Coronary artery (tissue), 2 donors: ENCODE results near the gene GPR173.
A peak's percentile ranks its signal among the peaks of the same experiment; 100 is the strongest.

ENCODE experiments used
- DNase-seq: peaks from one replicate; pipeline ENCODE4 v3.0.0-alpha.2; 2017; ENCODE audit warnings: low spot score
- H3K27ac ChIP-seq, 2 donors: fragments of 200-600 bp; sonication (generic); one replicate each; pipeline ENCODE4 v1.5.1; 2016 to 2019
- H3K4me3 ChIP-seq: fragments of 200-600 bp; sonication (generic); 2 replicates; pipeline ENCODE4 v1.5.1; 2016; ENCODE audit warnings: mild to moderate bottlenecking, moderate library complexity
- TF ChIP-seq, protein P1 (sequence below): fragments of 200-600 bp; sonication (generic); IDR thresholded peaks from one replicate; pipeline ENCODE4 v1.5.1; 2019; ENCODE audit warnings: antibody characterized with exemption

The GPR173 gene

DNA sequence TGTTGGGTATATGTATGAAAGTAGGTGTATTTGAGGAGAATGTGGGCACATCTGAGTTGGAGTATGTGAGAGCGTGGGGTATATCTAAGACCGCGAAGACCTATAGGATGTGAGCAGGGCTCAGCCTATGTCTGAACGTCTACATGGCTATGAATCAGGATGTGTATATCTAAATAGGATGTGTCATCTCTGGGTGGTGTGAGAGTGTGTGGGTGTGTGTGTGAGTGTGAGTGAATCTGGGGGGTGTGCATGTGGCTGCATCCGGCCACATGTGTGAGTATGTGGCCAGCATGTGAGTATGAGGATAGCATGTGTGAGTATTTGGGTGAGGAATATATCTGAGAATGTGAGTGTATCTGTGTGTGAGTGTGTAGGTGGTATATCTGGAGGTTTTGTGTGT lies 7.7 kb downstream of the GPR173 start:
- DNase-seq: no peak

DNA sequence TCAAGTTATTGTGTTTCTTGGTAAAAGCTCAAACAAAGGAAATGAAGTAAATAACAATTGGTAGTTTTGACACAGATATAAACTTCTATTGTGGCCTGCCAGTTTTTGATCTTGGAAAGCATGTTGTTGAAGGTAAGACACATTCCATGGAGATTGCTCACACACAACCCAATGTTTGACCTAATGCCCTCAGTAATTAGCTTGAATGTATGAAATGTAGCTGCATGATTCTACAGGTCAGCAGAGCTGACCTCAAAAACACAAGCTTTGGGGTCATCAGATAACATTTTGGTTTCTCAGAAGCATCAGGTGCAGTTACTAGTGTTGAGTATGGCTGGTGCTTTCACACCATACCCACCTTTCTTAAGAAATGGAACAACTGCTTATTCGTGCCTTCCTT lies 16.5 kb downstream of the GPR173 start:
- H3K27ac ChIP-seq: no peak overlapping the region
- H3K4me3 ChIP-seq: no peak overlapping the region
- DNase-seq: no peak
- TF ChIP-seq, protein P1, sequence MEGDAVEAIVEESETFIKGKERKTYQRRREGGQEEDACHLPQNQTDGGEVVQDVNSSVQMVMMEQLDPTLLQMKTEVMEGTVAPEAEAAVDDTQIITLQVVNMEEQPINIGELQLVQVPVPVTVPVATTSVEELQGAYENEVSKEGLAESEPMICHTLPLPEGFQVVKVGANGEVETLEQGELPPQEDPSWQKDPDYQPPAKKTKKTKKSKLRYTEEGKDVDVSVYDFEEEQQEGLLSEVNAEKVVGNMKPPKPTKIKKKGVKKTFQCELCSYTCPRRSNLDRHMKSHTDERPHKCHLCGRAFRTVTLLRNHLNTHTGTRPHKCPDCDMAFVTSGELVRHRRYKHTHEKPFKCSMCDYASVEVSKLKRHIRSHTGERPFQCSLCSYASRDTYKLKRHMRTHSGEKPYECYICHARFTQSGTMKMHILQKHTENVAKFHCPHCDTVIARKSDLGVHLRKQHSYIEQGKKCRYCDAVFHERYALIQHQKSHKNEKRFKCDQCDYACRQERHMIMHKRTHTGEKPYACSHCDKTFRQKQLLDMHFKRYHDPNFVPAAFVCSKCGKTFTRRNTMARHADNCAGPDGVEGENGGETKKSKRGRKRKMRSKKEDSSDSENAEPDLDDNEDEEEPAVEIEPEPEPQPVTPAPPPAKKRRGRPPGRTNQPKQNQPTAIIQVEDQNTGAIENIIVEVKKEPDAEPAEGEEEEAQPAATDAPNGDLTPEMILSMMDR: no peak

More for the DNA sequence above, 7.7 kb downstream of the GPR173 start:
- H3K4me3 ChIP-seq: no peak overlapping the region
- no peak overlapping the region for H3K27ac ChIP-seq
- TF ChIP-seq, protein P1: no peak

DNA sequence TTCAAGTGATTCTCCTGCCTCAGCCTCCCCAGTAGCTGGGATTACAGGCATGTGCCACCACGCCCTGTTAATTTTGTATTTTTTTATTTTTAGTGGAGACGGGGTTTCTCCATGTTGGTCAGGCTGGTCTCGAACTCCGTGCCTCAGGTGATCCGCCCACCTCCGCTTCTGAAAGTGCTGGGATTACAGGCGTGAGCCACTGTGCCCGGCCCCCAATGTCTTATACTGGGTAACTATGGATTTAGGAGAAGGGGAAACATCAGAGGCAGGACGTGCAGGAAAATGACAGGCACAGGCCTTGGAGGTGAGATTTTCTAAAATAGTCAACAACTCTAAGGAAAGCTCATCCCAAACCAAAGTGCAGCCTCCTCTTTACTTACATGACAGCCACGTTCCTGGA lies 22.5 kb downstream of the GPR173 start:
- H3K4me3 ChIP-seq: no peak overlapping the region
- TF ChIP-seq, protein P1: no peak
- peak overlapping the region; percentile 20 to 68 for H3K27ac ChIP-seq
- no peak for DNase-seq

DNA sequence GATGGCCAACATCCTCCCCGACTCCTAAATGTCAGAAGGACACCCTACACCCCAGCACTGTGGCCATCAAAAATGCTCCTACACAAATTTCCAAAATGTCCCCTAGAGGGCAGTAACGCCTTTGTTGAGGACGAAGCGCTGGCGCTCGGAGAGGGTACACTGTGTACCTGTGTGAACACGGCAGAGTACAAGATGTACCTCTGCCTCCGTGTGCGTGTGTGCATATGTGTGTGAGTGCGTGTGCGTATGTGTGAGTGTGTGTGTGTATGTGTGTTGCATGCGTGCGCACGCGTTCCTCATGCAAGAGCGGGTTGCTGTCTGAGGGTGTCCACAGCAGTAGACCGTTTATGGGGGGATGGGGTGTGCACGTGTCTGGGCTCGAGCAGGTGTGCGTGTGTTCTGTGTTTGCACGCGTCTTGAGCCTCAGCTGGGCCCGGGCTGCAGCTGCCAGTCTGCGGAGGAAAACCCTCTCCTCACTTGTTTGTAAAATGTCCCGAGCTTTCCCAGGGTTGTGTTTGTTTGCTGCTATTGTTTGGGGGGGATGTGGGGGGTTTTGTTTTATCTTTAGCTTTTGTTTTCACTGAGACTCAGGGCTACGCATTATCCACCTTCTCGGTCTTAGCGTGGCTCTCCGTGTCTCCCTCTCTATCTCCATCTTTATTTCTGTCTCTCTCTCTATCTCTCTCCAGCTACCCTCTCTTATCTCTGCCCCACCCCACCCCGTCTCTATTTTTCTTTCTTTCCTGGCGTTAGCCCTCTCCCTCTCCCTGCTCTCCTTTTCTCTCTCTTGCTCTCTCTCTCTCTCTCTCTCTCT lies 23.2 kb downstream of the GPR173 start:
- Histone ChIP-seq H3K27ac (peak overlapping the region; percentile 65 to 68), H3K4me3 (peak overlapping the region; percentile 68)
- TF ChIP-seq, protein P1: peak; percentile 71
- peak; percentile 87 for DNase-seq

DNA sequence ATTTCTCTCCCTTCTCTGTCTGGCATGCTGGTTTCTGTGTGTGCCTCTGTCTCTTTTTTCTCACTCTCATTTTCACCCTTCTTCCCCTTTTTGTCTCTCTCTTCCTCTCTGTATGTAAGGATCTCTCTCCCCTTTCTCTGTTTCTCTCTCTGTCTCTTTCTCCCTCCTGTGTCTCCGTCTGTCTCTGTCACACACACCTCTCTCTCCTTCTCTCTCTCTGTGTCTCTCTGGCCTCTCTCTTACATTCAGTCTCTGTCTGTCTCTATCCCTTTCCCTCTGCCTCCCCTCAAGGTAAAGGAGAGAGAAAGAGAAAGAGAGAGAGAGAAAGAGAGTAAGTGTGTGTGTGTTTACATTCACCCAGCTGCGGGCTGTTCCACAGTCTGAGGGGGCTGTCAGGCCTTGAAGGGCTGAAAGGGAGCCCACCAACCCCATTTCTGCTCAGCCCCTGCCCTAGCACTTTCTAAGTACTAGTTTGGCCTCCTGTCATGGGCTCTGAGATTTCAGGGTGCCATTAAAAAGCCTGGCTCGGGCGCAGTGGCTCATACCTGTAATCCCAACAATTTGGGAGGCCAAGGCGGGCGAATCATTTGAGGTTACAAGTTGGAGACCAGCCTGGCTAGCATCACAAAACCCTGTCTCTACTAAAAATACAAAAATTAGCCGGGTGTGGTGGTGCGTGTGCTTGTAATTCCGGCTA lies 24.0 kb downstream of the GPR173 start:
- peak; percentile 72 for DNase-seq
- peak overlapping the region; percentile 65 for H3K27ac ChIP-seq
- TF ChIP-seq, protein P1: no peak
- H3K4me3 ChIP-seq: no peak overlapping the region

DNA sequence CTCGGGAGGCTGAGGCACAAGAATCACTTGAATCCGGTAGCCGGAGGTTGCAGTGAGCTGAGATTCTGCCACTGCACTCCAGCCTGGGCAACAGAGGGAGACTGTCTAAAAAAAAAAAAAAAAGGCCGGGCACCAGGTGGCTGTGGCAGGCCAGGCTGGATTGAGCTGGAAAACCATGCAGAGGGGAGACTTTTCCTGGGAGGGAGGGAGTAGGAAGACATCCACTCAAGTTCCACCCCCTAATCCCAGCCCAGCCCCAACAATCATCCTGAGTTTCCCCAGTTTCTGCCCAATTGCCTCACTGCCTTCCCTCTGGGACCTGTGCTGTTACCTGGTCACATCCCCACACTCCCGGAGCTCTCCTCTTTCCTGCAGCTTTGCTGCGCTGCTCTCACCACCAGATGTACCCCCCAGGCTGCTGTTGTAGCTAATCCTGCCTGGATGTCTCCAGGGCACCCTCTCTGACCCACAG lies 24.6 kb downstream of the GPR173 start:
- TF ChIP-seq, protein P1: no peak
- H3K4me3 ChIP-seq: no peak overlapping the region
- peak; percentile 74 for DNase-seq
- peak overlapping the region; percentile 65 for H3K27ac ChIP-seq
